H9 (cell line): Measurements from ENCODE around the gene RGS3. TPM values are rescaled to one million over a fixed set of nuclear protein-coding genes. Genes with fewer than 3 reads are reported as not detected.

Experiments used
- DNase-seq: peaks from one replicate; pipeline ENCODE4 v3.0.0-alpha.2; 2017
- H2AFZ ChIP-seq: one replicate; pipeline ENCODE4 v1.6.1; 2013; ENCODE audit warnings: mild to moderate bottlenecking, low read length, control low read depth, moderate library complexity
- H2AK5ac ChIP-seq: 2 replicates; pipeline ENCODE4 v1.6.1; 2013; ENCODE audit warnings: low read length, control low read depth, mixed read lengths; ENCODE audit not compliant: insufficient read length
- H2BK120ac ChIP-seq: one replicate; pipeline ENCODE4 v1.6.1; 2013; ENCODE audit warnings: low read depth, mild to moderate bottlenecking, low read length, control low read depth, inconsistent platforms; ENCODE audit not compliant: poor library complexity, severe bottlenecking
- H2BK12ac ChIP-seq: 2 replicates; pipeline ENCODE4 v1.6.1; 2013; ENCODE audit warnings: low read length, control low read depth, mixed read lengths, low read depth; ENCODE audit not compliant: insufficient read length
- H2BK15ac ChIP-seq: 2 replicates; pipeline ENCODE4 v1.6.1; 2013; ENCODE audit warnings: low read depth, low read length, control low read depth
- H2BK20ac ChIP-seq: one replicate; pipeline ENCODE4 v1.6.1; 2013; ENCODE audit warnings: low read depth, mild to moderate bottlenecking, low read length, control low read depth, inconsistent platforms; ENCODE audit not compliant: poor library complexity, severe bottlenecking
- H2BK5ac ChIP-seq: 2 replicates; pipeline ENCODE4 v1.6.1; 2013; ENCODE audit warnings: low read length, control low read depth, mixed read lengths; ENCODE audit not compliant: insufficient read length
- H3K14ac ChIP-seq: 2 replicates; pipeline ENCODE4 v1.6.1; 2013; ENCODE audit warnings: low read length, control low read depth; ENCODE audit not compliant: insufficient read depth
- H3K18ac ChIP-seq: 2 replicates; pipeline ENCODE4 v1.6.1; 2013; ENCODE audit warnings: low read depth, mild to moderate bottlenecking, mixed read lengths, low read length, control low read depth; ENCODE audit not compliant: insufficient read length
- H3K23ac ChIP-seq: 2 replicates; pipeline ENCODE4 v1.6.1; 2013; ENCODE audit warnings: low read length, control low read depth, mixed read lengths, low read depth; ENCODE audit not compliant: insufficient read length
- H3K23me2 ChIP-seq: 2 replicates; pipeline ENCODE4 v1.6.1; 2013; ENCODE audit warnings: low read depth, mild to moderate bottlenecking, mixed read lengths, low read length, control low read depth; ENCODE audit not compliant: insufficient read length, poor library complexity, severe bottlenecking
- H3K27ac ChIP-seq: 2 replicates; pipeline ENCODE4 v1.5.1; 2013; ENCODE audit warnings: low read length, control low read depth, mixed read lengths, low read depth; ENCODE audit not compliant: insufficient read length
- H3K27me3 ChIP-seq: 2 replicates; pipeline ENCODE4 v1.6.1; 2013; ENCODE audit warnings: low read length, control low read depth, inconsistent platforms; ENCODE audit not compliant: insufficient read depth
- H3K4ac ChIP-seq: 2 replicates; pipeline ENCODE4 v1.6.1; 2013; ENCODE audit warnings: low read depth, mild to moderate bottlenecking, control low read depth, inconsistent platforms, low read length, moderate library complexity
- H3K4me1 ChIP-seq: 2 replicates; pipeline ENCODE4 v1.6.1; 2013; ENCODE audit warnings: low read length, control low read depth, inconsistent platforms; ENCODE audit not compliant: insufficient read depth
- H3K4me2 ChIP-seq: 2 replicates; pipeline ENCODE4 v1.6.1; 2013; ENCODE audit warnings: low read length, control low read depth, mixed read lengths; ENCODE audit not compliant: insufficient read length, insufficient read depth
- H3K56ac ChIP-seq: 2 replicates; pipeline ENCODE4 v1.6.1; 2013; ENCODE audit warnings: low read depth, mild to moderate bottlenecking, mixed read lengths, low read length, control low read depth; ENCODE audit not compliant: insufficient read length
- H3K79me1 ChIP-seq: 2 replicates; pipeline ENCODE4 v1.6.1; 2013; ENCODE audit warnings: low read depth, mild to moderate bottlenecking, moderate library complexity, low read length, control low read depth, inconsistent platforms; ENCODE audit not compliant: insufficient read depth, poor library complexity, severe bottlenecking
- H3K79me2 ChIP-seq: 2 replicates; pipeline ENCODE4 v1.6.1; 2013; ENCODE audit warnings: low read length, control low read depth, inconsistent platforms; ENCODE audit not compliant: insufficient read depth
- H3K9ac ChIP-seq: 2 replicates; pipeline ENCODE4 v1.6.1; 2013; ENCODE audit warnings: low read length, control low read depth, mixed read lengths; ENCODE audit not compliant: insufficient read length; ENCODE audit errors: extremely low read depth
- H3K9me3 ChIP-seq: one replicate; pipeline ENCODE4 v1.6.1; 2013; ENCODE audit warnings: low read depth, low read length, inconsistent platforms; ENCODE audit not compliant: control insufficient read depth
- H3T11ph ChIP-seq: one replicate; pipeline ENCODE4 v1.6.1; 2013; ENCODE audit warnings: mild to moderate bottlenecking, low read length, control low read depth, inconsistent platforms
- H4K20me1 ChIP-seq: one replicate; pipeline ENCODE4 v1.6.1; 2013; ENCODE audit not compliant: control insufficient read depth, insufficient read length, insufficient read depth
- H4K5ac ChIP-seq: 2 replicates; pipeline ENCODE4 v1.6.1; 2013; ENCODE audit warnings: low read depth, mild to moderate bottlenecking, mixed read lengths, low read length, control low read depth; ENCODE audit not compliant: insufficient read length
- H4K8ac ChIP-seq: replicated peaks from 2 replicates; pipeline ENCODE4 v1.6.1; 2013; ENCODE audit warnings: low read length, control low read depth, mixed read lengths, low read depth; ENCODE audit not compliant: insufficient read length
- H4K91ac ChIP-seq: 2 replicates; pipeline ENCODE4 v1.6.1; 2013; ENCODE audit warnings: low read depth, mild to moderate bottlenecking, moderate library complexity, mixed read lengths, low read length, control low read depth; ENCODE audit not compliant: insufficient read length
- H3K27ac Mint-ChIP-seq, 3 experiments: 2 replicates in 2 of 3; 3 replicates in 1 of 3; pipeline ENCODE4 v1.8.0; 2020 to 2021; ENCODE audit warnings: mixed read lengths in 3 of 3, mild to moderate bottlenecking in 1 of 3, moderate library complexity in 1 of 3
- H3K27me3 Mint-ChIP-seq: 2 replicates; pipeline ENCODE4 v1.8.0; 2021; ENCODE audit warnings: low read depth, mild to moderate bottlenecking, moderate library complexity, mixed read lengths
- H3K36me3 Mint-ChIP-seq, 3 experiments: 2 replicates in 2 of 3; 3 replicates in 1 of 3; pipeline ENCODE4 v1.8.0; 2020 to 2021; ENCODE audit warnings: low read depth in 3 of 3, mixed read lengths in 3 of 3; ENCODE audit not compliant: insufficient read depth in 1 of 3
- H3K4me1 Mint-ChIP-seq, 2 experiments: 2 replicates each; pipeline ENCODE4 v1.8.0; 2020; ENCODE audit warnings: mixed read lengths in 2 of 2
- H3K4me3 Mint-ChIP-seq, 2 experiments: 2 replicates in 1 of 2; 3 replicates in 1 of 2; pipeline ENCODE4 v1.8.0; 2020 to 2021; ENCODE audit warnings: mild to moderate bottlenecking in 2 of 2, mixed read lengths in 2 of 2, moderate library complexity in 1 of 2
- H3K9me3 Mint-ChIP-seq, 2 experiments: 2 replicates in 1 of 2; 3 replicates in 1 of 2; pipeline ENCODE4 v1.8.0; 2020; ENCODE audit warnings: mild to moderate bottlenecking in 2 of 2, mixed read lengths in 2 of 2, moderate library complexity in 1 of 2
- WGBS: extraction: QIAGEN DNeasy Blood & Tissue Kit; methylation state at CpG from one replicate; pipeline ENCODE4 v1.1.7; 2013; ENCODE audit warnings: missing lambda C conversion rate, low lambda C conversion rate, mixed read lengths; ENCODE audit not compliant: insufficient read length; ENCODE audit errors: extremely low coverage; 5-methylcytosine and 5-hydroxymethylcytosine counted together
- total RNA-seq: library from RNA; stranded (reverse); gene quantifications from 2 replicates; pipeline ENCODE4 v1.2.1, GENCODE V29; 2021
- TF ChIP-seq, protein P1 (sequence below): fragments of 200-600 bp; sonication (generic); conservative IDR thresholded peaks from 3 replicates; pipeline ENCODE4 v1.8.0; 2021; ENCODE audit warnings: antibody characterized with exemption, mild to moderate bottlenecking

The RGS3 gene
- total RNA-seq, 1 experiment from 2014 or later: 13.9 TPM

DNA sequence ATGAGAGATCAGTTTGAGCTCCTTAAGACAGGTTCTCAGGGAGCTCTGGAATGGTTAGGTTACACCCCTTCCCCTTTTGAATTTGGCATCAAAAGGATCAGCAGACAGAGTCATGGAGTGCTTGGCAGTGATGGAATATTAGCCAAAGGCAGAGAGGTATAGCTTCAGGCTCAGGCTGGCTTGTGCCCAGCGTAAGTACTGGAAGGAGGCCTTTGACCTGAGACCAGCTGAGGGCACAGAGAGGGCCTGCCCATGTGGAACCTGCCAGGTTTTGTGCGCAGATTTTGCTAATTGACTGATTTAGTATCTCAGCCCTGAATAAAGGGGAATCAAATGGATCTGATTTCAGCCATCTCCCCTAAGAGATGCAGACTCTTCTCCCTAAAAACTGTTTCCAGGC is 81.5 kb downstream of the RGS3 start:
- no peaks in the 10 kb centered on the region for H3K27me3 ChIP-seq
- H3K4me1 ChIP-seq: peaks cover 2% of the 10 kb centered on the region; the same call in 1 of the 2 replicates
- H3T11ph ChIP-seq: no peak overlapping the region
- Mint-ChIP-seq H3K4me1 (peaks cover 15 to 44% of the 10 kb centered on the region in 2 experiments), H3K4me3 (no peak overlapping the region), H3K9me3 (no peaks in the 10 kb centered on the region), H3K36me3 (peaks cover 0 to 7% (median 3%) of the 10 kb centered on the region in 3 experiments; a peak in 5 of 7 replicates), H3K27me3 (no peaks in the 10 kb centered on the region), H3K27ac (no peak overlapping the region)
- H2BK12ac ChIP-seq: no peak overlapping the region
- H3K4ac ChIP-seq: no peak overlapping the region
- H2BK20ac ChIP-seq: no peak overlapping the region
- no CpG with 5 or more reads among the region's 2 CpGs for whole genome bisulfite sequencing
- no peak overlapping the region for H2BK120ac ChIP-seq
- no peak overlapping the region for H2AFZ ChIP-seq
- H4K5ac ChIP-seq: no peak overlapping the region
- TF ChIP-seq, protein P1, sequence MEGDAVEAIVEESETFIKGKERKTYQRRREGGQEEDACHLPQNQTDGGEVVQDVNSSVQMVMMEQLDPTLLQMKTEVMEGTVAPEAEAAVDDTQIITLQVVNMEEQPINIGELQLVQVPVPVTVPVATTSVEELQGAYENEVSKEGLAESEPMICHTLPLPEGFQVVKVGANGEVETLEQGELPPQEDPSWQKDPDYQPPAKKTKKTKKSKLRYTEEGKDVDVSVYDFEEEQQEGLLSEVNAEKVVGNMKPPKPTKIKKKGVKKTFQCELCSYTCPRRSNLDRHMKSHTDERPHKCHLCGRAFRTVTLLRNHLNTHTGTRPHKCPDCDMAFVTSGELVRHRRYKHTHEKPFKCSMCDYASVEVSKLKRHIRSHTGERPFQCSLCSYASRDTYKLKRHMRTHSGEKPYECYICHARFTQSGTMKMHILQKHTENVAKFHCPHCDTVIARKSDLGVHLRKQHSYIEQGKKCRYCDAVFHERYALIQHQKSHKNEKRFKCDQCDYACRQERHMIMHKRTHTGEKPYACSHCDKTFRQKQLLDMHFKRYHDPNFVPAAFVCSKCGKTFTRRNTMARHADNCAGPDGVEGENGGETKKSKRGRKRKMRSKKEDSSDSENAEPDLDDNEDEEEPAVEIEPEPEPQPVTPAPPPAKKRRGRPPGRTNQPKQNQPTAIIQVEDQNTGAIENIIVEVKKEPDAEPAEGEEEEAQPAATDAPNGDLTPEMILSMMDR: no peak
- no peak overlapping the region for H4K8ac ChIP-seq
- no peaks in the 10 kb centered on the region for H3K79me1 ChIP-seq
- no peaks in the 10 kb centered on the region for H3K23me2 ChIP-seq
- H3K9me3 ChIP-seq: no peaks in the 10 kb centered on the region
- no peaks in the 10 kb centered on the region for H4K20me1 ChIP-seq
- H3K18ac ChIP-seq: no peak overlapping the region
- H3K27ac ChIP-seq: no peak overlapping the region
- no peak overlapping the region for H3K23ac ChIP-seq
- no peak overlapping the region for H4K91ac ChIP-seq
- H3K4me2 ChIP-seq: no peak overlapping the region
- no peak overlapping the region for H3K14ac ChIP-seq
- no peak overlapping the region for H2BK15ac ChIP-seq
- no peak overlapping the region for H2BK5ac ChIP-seq
- H3K79me2 ChIP-seq: no peaks in the 10 kb centered on the region
- no peak overlapping the region for H3K9ac ChIP-seq
- DNase-seq: no peak
- no peak overlapping the region for H3K56ac ChIP-seq
- no peak overlapping the region for H2AK5ac ChIP-seq
